Ovary (tissue), 3 donors: ENCODE data around the gene TAF11L13.

ENCODE experiments used
- CTCF ChIP-seq, 3 donors: fragments of 450-650 bp in 2 of 3; fragments of 200-600 bp in 1 of 3; IDR thresholded peaks; one replicate each; pipeline versions ENCODE4 v1.5.1 to v1.8.0; 2016 to 2022; ENCODE audit warnings: antibody characterized with exemption in 3 of 3, mild to moderate bottlenecking in 1 of 3
- EP300 ChIP-seq: sonication (generic); formaldehyde crosslinking; IDR thresholded peaks from one replicate; pipeline ENCODE4 v1.6.1; 2017; ENCODE audit warnings: antibody characterized with exemption
- POLR2A ChIP-seq: fragments of 450-650 bp; IDR thresholded peaks from one replicate; pipeline ENCODE4 v1.6.1; 2017; ENCODE audit warnings: antibody characterized with exemption, mild to moderate bottlenecking, moderate library complexity
- donor health status: DM: no; HTN: no; CAD: no.

- no peak for TF ChIP-seq EP300
- no peak for TF ChIP-seq CTCF (IDR thresholded peaks at IDR 0.05)
- TF ChIP-seq POLR2A: no peak
These were observed 47.8 kb downstream of the TAF11L13 start for GRCh38 chr5:17679597-17680203.
